TTC549 (cell line): ENCODE data around the gene KIAA1671.

ENCODE experiments used
- FAIRE-seq: peaks from 2 replicates; lab custom pipeline; 2012; peaks lifted over from hg19 to GRCh38; lab: Jason Lieb, UNC

KIAA1671 gene

DNA sequence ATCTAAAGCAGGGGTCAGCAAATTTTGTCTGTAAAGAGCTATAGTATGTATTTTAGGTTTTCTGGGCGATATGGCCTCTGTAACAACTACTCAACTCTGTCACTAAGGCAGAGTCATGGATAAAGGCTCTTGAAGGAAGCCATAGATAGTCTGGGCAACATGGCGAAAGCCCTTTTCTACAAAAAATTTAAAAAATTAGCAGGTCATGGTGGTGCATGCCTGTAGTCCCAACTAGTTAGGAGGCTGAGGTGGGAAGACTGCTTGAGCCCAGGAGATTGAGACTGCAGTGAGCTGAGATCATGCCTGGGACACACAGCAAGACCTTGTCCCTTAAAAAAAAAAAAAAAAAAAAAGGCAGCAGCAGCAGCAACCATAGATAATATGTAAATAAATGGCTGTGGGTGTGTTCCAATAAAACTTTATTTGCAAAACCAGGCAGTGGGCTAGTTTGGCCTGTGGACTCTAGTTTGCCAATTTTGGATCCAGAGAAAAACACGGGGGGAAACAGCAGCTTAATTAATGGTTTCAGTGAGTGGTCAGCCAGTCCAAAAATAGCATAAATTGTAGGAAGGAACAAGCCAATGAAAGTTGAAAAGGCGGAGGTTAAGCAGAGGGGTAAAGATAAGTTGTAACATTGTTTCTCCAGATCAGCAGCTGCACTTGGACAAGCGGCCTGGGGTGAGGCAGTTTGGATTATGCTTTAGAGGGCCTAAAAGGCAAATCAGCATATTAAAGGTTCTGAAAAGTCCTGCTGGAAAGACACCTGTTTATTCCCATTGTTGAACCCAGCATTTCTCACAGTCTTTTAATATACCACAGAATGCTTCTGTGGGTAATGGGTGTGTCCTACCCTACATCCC is 62.6 kb downstream of the KIAA1671 start:
- FAIRE-seq, result no peak

DNA sequence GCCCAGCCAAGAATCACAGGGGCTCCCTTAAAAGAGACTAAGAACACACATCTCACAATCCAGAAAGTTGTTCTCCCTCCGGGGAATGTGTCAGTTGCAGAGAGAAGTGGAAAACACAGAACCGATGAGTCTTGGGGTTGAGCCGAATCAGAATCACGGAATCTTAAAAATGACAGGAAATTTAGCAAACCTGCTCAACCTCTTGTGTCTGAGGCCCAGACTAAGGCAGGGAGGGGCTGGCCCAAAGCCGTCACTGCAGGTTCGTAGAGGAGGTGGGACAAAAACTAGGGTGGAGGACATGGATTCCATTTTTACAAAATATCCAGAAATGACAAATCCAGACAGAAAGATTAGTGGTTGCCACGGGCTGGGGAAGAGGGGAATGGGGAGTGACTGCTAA is 63.8 kb downstream of the KIAA1671 start:
- no peak for FAIRE-seq

- no peak for FAIRE-seq
Measured at GRCh38 chr22:25018009-25018408, 65.5 kb downstream of the KIAA1671 start.

DNA sequence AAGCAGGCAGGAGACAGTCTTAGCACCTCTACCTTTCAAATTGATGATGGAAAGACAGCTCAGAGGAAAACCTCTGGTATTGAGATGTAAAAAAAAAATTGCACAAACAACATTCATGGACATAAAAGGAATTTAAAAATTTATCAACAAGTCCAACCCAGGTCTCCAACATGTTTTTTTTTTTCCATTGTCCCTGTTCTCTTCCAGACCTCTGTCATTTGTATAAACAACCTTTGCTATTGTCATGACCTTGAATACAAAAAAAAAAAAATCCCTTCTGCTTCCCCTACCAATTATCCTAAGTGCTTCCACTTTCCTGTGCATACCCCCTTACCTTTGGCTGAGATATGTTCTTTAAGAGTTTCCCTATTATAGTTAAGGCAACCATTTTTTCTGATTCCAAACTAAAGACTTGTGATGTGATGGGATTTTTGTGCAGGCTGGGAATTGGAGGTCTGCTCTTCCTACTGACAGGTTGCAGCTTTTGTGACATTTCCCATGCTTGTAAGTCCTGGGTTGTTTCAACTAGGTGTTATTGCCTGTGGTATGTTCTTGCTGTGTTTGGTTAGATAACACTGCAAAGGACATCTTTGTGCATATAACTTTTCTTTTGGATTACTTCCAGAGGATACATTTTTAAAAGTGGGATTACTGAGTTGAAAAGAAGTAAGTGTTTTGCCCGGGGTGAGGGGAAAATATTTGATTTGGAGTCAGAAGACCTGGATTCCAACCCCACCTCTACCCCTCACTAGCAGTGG is 67.1 kb downstream of the KIAA1671 start:
- no peak for FAIRE-seq

DNA sequence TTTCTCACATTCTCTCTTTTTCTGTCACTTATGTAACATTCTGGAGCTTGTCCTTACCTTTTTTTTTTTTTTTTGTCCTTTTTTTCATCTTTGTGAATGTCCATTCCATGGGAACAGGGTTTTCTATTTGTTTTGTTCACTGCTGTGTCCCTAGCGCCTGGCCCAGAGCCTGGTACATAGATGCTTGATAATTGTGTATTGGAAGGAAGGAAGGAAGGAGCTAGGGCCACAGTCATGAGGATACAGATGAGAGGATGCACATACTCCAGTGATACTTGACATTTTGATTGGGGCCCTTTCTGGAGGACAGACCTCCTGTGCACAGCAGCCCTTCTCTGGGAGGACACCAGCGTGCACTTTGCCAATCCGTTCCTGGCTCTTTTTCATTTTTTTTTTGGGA is 68.9 kb downstream of the KIAA1671 start:
- FAIRE-seq, result no peak

GRCh38 chr22:25021976-25022711 is 69.6 kb downstream of the KIAA1671 start:
- no peak for FAIRE-seq

- FAIRE-seq, result no peak
Measured at GRCh38 chr22:25023879-25024278, 71.4 kb downstream of the KIAA1671 start.

GRCh38 chr22:25024895-25025294 is 72.4 kb downstream of the KIAA1671 start:
- no peak for FAIRE-seq

DNA sequence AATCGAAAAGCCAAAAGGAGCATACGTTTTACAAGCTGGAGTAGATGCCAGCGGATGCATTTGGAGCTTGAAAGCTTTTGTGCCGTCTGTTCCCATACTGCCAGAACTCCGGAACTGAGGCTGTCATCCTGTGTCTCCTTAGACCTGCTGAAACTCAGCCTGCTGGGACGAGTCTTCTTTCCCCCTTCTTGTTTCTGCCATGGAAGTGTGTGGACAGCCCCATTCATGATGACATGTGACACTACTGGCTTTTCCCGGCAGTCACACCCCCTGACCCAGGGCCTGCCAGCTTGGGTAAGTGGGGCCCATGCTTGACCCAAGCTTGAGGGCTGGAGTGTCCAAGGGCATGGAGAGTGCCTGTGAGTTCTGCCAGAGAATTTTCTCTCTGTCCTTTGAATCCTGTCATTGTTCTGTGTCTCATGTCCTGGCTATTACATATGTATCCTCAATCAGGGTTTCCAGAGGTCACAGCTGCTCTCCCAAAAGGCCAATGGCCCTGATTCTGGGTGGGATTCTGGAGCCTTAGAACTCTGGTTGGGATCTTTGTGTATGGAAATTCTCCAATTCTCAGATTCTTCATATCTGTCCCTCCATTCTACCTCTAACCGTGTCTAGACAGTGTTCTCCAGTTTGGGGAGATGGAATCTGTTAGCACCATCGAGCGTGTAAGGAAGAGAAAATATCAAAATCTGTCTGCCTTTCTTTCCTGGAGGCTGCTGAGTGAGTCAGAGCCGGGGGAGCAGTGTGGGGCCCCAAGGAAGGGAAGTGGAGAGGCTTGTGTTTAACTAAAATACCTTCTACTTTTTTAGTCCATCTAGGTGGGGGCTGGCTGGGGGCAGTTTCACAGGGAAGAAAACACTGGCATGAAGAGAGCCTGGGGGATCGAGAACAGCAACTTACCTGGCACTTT is 73.2 kb downstream of the KIAA1671 start:
- no peak for FAIRE-seq

DNA sequence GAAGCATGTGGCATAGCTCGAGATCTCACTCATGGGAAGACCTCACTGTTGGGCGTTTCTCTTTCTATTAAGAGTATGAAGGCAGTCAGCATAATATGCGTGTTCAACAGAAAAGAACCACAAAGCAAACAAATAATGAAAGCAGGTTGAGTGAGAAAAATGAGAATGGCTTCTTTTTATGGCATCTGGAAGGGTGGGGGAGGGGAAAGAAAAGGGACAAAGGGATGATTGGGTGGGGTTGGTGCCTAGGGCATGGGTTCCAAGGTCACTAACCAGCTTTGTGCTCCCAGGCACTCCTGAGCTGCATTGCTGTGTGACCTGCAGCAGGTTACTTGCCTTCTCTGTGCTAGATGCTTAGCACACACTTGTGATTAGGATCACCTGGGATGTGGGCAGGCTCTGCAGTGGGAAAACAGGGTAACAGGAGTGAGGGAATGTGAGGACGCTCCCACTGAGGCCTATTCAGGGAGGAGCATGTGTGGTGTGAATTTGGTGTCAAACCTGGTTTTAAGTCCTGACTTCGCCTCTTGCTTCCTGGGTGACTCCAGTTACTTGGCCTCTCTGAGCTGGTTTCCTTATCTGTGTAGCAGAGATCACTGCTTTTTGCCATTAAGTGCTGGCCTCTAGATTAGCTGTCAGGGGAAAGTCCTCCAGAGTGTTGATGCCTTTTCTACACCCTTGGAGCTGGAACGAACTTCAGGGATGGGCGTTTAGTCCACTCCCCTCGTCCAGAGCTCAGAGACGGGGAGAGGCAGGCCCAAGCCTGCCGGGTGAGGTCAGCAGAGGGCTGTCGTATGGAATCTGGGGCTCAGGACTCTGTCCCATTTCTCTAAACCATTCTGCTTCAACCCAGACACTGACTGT is 74.8 kb downstream of the KIAA1671 start:
- no peak for FAIRE-seq

GRCh38 chr22:25027959-25028840 is 75.7 kb downstream of the KIAA1671 start:
- FAIRE-seq, result no peak

- no peak for FAIRE-seq
Measured at GRCh38 chr22:25028841-25029141, 76.3 kb downstream of the KIAA1671 start.

DNA sequence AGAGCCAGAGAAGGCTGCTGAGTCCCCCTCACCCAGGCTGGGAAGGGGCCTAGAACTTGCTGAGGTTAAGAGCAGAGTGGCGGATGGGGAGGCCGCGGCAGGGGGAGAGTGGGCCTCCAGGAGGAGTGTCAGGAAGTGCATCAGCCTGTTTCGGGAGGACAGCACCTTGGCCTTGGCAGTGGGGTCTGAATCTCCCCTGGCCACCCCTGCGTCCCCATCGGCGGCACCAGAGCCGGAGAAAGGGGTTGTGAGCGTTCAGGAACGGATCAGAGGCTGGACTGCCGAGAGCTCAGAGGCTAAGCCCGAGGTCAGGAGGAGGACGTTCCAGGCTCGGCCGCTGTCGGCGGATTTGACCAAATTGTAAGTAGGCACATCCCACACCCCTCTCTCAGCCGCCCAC is 76.7 kb downstream of the KIAA1671 start:
- no peak for FAIRE-seq

DNA sequence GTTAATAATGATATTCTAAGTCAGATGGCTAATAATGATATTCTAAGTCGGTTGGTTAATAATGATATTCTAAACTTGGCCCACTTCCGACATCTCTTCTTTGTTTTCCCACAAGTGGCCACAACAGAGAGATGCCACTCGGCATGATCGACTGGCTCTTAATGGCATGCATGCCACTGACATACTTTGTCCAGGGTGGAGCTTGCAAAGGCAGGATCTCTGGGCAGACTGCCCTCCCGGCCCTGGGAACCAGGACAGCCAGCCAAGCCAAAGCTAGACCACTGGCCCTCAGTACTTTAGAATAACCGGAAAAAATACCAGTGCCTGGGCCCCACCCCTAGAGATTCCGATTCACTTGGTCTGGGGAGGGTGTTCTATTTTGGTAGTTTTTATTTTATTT is 78.1 kb downstream of the KIAA1671 start:
- no peak for FAIRE-seq

DNA sequence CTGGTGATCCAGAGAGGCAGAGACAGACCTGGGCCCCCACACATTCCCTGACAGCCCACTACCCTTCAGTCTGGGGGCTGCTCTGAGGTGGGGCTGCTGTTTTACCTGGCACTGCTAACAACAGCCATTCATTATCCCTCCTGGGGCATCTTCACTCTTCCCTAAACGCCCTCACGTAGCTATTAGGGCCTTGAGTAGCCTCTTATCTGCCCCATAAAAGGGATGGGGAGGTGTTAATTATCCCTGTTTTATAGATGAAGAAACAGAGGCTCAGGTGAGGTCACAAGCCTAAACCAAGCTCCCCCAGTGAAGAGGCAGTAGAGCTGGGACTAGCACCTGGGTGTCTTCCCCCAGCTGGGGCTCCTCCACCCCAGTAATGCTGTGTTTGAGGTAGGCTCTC is 79.5 kb downstream of the KIAA1671 start:
- FAIRE-seq, result no peak

GRCh38 chr22:25035715-25036114 is 83.2 kb downstream of the KIAA1671 start:
- FAIRE-seq, result no peak

GRCh38 chr22:25038239-25038638 is 85.7 kb downstream of the KIAA1671 start:
- no peak for FAIRE-seq

DNA sequence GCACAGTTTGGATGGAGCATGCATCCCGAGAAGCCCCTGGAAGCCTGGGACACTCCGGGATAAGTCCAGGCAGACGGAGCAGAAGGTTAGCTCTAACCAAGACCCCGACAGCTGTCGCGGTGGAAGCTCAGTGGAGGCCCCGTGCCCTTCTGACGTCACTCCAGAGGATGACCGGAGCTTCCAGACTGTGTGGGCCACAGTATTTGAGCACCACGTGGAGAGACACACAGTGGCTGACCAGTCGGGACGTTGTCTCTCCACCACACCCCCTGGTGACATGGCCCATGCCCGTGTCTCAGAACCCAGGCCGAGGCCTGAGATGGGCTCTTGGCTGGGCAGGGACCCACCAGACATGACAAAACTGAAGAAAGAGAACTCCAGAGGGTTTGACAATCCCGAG is 86.3 kb downstream of the KIAA1671 start:
- no peak for FAIRE-seq

DNA sequence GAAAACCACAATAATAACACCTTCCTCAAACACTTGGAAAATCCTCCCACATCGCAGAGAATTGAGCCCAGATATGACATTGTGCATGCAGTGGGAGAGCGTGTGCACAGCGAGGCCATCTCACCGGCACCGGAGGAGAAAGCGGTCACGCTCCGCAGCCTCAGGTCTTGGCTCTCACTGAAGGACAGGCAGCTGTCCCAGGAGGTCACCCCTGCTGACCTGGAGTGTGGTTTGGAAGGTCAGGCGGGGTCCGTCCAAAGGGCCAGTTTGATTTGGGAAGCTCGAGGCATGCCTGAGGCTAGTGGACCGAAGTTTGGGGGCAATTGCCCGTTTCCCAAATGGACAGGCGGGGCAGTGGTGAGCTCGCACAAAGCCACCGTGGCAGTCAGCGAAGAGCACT is 86.7 kb downstream of the KIAA1671 start:
- FAIRE-seq, result no peak

GRCh38 chr22:25039754-25040153 is 87.2 kb downstream of the KIAA1671 start:
- no peak for FAIRE-seq
